Stimulated activated CD8-positive, alpha-beta memory T cell treated with anti-CD3 and anti-CD28 coated beads, Interleukin-12 subunit alpha, Interleukin-12 subunit beta, amount 100 ng/mL, for 24 hours (primary cell): ENCODE data around the gene RPL10.

Experiments
- DNase-seq: peaks from one replicate; pipeline ENCODE4 v3.0.0-alpha.2; 2020; ENCODE audit errors: extremely low read depth

The RPL10 gene

DNA sequence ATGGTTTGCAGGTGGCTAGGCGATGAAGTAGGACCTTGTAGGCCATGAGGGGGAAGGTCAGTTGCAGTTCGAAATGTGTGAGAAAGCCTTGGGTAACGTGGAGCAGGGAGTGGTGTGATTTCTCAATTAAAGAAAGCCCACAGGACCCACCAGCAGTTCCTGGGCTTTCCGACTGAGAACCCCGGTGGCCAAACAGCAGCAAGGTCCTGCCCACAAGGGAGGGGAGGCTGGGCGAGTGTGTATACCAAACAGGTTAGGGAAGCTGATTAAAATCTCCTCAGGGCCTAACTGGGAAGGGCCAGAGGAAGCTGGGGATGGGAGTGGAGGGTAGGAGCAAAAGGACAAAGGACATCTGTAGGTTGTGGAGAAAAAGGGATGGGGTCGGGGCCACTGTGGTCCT is 32.7 kb downstream of the RPL10 start:
- no peak for DNase-seq

DNA sequence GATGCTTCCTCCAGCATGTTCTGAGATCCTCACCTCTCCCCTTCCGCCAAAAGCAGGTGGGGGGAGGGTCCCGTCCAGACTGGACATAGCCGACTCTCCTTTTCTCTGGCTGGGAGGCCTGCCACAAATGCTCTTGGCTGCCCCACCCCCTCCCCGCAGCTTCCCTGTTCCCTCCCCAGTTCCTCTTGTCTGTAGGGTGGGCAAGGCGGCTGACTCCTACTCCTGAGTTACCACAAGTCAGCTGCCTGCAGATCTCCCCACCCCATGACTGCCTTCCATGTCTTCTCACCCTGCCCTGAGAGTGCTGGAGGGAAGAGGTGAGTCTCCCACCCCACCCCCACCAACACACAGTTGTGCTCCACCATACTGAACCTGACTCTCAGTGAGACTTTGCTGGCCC is 33.2 kb downstream of the RPL10 start:
- DNase-seq: no peak

DNA sequence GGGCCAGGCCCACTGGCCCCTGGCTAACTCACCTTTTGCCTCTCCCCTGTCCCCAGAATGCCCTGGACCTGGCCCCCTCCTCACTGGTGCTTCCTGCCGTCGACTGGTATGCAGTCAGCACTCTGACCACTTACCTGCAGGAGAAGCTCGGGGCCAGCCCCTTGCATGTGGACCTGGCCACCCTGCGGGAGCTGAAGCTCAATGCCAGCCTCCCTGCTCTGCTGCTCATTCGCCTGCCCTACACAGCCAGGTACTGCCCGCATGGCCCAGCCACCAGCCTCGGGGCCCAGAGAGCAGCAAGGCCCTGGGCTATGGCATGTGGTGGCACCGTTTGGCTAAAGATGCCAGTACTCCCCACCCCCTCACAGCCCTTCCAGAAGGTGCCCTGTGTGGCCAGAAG is 34.0 kb downstream of the RPL10 start:
- no peak for DNase-seq

DNA sequence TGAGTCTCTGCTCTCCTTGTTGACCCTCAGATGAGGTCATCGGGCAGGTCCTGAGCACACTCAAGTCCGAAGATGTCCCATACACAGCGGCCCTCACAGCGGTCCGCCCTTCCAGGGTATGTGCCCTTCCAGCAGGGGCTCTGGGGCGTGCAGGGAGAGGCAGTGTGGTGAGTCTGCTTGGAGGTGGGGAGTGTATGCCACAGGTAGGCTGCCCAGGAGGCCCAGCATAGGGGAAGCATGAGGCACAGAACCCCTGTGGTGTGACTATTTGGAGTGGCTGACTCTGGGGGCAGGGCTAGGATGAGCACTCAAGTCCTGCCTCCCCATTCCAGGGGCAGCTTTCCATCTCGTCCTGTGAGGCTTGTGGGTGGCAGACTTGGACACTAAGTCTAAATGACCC is 35.4 kb downstream of the RPL10 start:
- DNase-seq: no peak

DNA sequence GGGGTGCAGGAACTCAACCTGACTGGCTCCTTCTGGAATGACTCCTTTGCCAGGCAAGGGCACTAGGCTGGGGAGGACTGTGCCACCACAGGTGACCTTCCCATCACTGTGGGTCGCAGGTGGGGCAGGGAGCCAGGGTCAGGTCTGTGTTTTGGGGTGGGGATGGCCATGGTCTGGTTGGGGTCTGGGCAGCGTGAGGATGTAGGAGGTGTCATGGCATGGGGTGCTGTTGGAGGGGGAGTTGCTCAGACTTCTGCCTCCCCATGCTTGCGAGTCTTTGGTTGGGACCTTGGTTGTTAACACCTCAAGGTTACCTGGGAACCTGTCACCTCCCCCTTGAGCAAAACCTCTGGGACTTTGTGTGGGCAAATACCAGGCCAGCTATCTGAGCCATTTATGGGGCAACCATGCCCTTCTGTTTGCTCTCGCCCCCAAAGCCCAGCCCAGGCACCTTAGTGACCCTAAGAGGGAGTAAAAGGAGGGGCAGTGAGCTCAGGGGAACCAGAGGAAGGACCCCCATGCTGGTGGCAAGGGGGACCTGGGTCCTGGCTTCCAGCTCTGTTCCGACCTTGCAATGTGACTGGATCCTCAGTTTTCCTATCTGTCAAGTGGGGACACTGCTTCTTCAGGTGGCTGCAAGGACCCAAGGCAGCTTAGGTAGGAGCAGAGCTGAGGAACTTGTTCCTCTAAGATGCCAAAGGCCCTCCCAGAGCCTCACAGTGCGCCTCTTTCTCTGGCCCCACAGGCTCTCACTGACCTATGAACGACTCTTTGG is 36.4 kb downstream of the RPL10 start:
- no peak for DNase-seq

DNA sequence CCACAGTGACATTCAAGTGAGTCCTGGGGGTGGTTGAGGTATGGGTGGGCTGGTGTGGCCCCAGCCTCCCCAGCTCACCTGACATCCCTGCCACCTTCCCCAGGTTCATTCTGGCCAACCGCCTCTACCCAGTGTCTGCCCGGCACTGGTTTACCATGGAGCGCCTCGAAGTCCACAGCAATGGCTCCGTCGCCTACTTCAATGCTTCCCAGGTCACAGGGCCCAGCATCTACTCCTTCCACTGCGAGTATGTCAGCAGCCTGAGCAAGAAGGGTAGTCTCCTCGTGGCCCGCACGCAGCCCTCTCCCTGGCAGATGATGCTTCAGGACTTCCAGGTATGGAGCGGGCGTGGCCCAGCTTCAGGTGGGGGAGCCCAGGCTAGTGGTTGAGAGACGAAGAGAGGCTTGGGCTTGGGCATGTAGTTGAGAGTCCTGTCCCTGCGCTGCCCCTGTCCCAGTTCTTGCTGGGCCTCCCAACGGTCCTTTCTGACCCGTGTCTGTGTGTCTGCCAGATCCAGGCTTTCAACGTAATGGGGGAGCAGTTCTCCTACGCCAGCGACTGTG is 37.1 kb downstream of the RPL10 start:
- DNase-seq: no peak

DNA sequence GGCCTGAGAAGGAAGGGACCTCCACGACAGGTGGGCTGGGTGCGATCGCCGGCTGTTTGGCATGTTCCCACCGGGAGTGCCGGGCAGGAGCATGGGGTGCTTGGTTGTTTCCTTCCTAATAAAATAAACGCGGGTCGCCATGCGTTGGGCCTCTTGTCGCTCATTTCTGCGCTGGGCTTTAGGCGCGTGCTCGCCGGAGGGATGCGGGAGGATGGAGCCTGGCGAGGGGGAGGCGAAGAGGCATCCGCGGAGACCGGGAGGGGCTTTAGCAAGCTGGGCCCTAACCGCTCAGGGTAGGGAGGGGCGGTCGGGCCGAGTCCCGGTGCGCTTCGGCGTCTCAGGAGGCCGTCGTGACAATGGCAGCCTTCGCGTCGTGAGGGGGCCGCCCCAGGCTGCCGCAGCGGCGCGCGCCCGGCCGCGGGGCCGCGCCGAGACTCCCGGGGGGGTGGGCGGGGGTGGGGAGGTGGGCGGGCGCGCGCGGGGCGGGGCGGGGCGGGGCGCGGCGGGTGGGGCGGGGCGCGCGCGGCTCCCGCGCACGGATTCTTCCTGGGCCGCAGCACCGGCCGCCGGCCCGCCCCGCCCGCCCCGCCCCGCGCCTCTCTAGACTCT is 38.3 kb downstream of the RPL10 start:
- DNase-seq: no peak

DNA sequence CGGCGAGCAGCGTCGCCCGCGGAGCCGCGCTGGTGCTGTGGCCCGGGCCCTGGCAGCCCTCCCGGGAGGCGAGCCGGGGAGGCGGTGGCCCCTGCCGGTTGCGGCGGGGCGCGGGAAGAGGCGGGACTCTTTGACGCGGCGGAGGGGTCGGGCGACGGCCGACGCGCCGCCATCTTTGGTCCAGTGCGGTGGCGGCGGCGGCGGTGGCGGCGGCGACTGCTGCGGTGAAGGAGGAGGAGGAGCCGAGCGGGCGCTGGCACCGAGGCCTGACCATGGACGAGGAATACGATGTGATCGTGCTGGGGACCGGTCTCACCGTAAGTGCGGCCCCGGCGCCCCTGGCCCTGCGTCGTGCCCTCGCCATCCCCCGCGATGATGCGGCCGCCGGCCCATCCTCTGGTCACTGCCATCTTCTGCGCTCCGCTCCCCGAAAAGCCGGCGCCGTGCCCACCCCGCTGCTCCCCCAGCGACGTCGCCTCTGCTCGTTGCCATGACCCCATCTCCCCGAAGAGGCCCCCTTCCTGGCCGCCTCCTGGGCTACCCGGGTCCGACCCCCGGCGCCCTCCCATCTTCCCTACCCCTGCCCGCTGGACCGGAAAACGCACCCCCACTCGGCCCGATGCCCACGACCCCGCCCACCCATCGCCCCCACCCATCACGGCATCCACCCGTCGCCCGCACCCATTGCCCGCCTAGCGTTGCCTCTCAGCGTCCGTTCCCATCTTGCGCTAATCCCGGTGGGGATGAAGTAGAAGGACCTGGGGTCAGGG is 39.0 kb downstream of the RPL10 start, which contains the start of gene GDI1:
Gene GDI1, plus strand, starts transcription at position 172 of the 770 bp plus-strand sequence. Its CDS starts 101 bp downstream, at position 273.
- DNase-seq: no peak

DNA sequence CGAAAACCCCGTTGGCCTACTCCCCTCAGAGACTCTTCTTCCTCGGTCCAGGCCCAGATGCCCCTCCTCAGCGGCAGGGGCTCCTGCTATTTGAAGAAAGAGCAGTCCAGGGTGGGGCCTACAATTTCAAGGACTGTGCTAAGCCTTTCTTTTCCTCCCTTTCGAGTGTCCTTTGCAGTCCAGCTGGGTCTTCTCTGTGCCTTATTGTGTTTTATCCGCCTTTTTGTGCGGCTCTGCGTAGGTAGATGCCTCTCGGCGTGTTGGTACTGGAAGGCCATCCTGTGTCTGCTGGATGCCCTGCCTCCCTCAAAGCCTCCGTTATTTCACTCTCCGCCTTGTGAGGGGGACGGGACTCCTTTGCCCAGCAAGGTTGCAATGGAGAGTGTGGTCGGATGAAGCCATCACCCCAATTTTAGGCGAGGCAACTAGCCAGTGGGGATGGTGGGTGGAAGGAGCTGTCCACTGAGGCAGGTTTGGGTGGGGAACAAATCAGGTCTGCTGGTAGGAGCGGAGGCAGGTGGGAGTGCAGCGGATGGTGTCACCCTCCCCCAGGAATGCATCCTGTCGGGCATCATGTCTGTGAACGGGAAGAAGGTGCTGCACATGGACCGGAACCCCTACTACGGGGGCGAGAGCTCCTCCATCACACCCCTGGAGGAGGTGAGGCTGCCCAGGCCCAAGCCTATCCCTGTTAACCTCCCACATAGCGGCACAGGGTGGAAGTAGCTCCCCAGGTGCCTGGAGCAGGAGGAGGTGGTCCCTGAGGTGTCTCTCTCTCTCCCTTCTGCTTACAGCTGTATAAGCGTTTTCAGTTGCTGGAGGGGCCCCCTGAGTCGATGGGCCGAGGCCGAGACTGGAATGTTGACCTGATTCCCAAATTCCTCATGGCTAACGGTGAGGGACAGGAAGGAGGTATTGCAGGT is 40.1 kb downstream of the RPL10 start:
- no peak for DNase-seq

DNA sequence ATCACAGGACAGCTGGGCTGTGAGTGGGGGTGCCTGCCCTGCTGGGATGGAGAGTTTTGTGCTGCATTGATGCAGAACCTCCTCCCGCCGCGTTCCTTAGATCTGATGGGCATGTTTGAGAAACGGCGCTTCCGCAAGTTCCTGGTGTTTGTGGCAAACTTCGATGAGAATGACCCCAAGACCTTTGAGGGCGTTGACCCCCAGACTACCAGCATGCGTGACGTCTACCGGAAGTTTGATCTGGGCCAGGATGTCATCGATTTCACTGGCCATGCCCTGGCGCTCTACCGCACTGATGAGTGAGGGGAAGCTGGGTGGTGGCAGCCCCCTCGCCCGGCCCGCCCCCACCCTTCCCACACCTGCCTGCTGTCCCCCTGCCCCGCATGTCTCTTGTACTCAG is 41.7 kb downstream of the RPL10 start:
- DNase-seq: no peak

DNA sequence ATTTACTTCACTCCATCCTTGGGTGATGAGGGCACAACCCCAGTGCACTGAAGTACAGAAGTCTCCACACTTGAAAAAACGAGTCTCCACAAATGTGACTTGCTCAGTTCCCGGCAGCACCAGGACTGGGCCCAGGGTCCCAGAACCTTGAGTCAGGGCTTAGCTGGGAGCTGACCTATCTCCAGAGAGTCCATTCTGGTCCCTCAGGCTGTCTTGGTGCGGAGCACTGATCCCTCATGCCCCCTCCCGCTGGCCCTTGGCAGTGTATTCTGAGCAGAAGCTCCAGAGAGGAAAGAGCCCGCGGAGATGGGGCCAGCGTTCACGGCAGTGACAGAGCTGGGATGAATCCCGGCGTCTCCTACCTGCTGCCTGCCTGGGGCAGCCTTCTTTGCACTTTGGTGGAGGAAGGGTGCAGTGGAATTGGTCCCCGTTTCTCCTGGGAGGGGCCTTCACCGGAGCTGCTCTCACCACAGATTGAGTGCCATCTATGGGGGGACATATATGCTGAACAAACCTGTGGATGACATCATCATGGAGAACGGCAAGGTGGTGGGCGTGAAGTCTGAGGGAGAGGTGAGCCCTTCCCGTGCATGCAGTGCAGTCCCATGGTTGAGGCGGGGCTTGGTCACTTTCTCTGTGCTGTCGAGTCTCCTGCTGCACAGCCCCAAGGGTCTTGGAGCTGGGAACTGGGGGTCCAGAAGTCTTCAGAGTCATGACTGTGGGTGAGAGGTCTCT is 42.6 kb downstream of the RPL10 start:
- no peak for DNase-seq

DNA sequence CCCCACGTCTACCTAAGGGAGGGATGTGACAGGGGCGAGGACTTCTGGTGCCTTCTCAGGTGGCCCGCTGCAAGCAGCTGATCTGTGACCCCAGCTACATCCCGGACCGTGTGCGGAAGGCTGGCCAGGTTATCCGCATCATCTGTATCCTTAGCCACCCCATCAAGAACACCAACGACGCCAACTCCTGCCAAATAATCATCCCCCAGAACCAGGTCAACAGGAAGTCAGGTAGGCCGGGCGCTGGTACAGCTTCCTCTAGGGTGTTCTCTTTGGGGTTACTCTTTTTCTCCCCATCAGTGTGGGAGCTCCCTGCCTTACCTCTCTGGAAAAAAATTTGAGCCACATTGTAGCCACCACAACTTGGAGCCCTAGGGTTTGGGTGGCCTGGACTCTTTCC is 43.4 kb downstream of the RPL10 start:
- no peak for DNase-seq

DNA sequence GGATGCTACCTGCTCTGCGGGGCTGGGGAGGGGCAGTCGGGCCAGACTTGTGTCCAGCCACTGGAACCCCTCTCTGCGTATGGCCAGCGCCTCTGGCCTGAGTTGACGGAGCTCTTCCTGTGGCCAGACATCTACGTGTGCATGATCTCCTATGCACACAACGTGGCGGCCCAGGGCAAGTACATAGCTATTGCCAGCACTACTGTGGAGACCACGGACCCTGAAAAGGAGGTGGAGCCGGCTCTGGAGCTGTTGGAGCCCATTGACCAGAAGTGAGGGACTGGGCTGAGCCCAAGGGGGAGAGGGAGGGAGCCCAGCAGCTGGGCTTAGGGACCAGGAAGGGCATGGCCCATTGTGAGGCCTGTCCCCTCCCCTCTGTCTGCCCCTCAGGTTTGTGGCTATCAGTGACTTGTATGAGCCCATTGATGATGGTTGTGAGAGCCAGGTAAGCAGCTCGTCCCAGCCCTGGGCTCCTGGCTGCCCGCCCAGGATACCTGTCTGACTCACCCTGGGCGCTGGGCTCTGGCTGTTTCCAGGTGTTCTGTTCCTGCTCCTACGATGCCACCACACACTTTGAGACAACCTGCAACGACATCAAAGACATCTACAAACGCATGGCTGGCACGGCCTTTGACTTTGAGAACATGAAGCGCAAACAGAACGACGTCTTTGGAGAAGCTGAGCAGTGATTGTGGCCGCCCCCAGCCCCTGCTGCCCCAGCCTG is 44.0 kb downstream of the RPL10 start:
- no peak for DNase-seq

DNA sequence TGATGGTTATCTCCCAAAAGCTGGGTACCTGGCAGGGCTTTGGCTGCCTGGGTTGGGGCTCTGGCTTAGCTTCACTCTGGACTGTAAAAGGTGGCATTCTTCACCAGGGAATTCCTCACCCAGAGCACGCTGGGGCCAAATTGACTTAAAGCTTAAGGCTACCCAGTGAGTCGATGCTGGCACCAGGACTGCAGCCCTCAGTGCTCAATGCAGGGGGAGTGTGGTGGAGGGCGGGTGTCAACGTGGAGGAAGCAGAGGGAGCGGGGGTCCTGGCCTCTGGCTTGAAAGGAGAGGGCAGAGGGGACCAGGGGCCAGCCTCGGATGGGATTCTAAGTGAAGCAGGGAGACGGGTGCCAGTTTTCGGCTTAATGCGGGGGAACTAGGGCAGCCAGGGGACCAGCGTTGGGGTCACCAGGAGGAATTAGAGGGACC is 45.3 kb downstream of the RPL10 start:
- DNase-seq: no peak

DNA sequence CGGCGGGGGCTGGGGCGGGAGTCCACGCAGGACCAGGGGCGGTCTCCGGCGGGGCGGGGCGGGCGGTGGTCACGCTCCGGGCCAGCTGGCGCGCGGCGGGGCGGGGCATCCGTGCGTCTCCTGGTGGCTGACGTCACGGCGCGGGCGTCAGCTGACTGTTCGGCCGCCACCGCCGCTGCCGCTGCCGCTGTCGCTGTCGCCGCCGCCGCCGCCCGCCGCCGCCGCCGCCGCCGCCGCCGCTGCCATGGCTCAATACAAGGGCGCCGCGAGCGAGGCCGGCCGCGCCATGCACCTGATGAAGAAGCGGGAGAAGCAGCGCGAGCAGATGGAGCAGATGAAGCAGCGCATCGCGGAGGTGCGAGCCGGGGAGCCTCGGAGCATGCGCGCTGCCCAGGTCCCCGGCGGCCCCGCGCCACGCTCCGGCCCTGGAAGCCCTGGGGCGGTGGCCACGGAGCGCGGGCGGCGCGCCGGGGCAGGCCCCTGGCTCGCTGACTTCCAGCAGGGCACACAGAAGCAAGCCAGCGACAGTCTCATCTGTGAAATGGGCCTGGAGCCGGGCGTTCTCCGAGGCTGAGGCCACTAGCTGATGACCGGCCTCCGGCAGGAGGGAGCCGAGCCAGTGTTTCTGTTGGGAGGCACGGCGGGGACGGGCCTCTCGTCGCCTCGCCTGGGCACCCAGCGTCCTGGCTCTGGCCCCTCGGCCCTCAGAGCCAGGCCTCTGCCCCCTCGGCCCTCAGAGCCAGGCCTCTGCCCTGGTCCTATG is 46.0 kb downstream of the RPL10 start, which contains the start of gene FAM50A:
Gene FAM50A, plus strand, starts transcription at position 150 of the 763 bp plus-strand sequence. Its CDS starts 95 bp downstream, at position 245.
- no peak for DNase-seq

DNA sequence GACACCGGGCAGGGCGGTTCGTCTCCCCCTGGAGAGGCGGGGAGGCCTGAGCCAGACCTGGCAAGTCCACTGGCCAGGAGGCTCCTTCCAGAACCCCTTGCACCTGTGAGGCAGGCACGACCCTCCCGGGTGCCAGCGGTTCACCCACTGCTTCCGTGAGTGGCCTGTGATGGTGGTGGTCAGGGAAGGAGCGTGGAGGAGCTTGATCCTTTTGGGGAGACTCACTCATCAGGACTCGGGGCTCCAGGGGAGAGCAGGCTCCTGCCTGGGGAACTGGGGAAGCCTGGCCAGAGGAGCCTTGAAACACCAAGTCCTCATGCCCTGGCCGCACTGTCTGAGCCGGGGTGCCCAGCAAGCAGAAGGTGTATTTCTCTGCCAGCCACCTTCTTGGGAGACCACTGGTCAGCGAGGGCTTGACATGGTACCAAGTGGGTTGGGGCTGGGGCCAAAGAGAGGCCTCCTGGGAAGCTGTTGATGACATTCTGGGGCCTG is 46.6 kb downstream of the RPL10 start:
- DNase-seq: no peak

DNA sequence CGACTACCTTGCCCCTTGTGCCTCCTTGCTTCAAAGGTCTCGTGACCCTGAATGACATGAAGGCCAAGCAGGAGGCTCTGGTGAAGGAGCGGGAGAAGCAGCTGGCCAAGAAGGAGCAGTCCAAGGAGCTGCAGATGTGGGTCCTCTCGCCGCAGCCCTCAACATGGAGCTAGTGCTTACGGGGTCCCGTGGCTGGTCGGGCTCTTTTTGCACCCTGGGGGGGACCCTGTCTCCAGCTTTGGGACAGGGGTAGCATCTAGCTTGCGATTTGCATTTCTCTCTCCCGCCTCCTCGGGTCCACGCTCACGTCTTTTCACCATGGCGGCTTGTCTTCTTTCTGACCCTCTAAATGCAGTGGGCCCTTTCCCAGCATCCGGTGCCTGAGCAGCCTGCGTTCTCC is 47.6 kb downstream of the RPL10 start:
- no peak for DNase-seq

DNA sequence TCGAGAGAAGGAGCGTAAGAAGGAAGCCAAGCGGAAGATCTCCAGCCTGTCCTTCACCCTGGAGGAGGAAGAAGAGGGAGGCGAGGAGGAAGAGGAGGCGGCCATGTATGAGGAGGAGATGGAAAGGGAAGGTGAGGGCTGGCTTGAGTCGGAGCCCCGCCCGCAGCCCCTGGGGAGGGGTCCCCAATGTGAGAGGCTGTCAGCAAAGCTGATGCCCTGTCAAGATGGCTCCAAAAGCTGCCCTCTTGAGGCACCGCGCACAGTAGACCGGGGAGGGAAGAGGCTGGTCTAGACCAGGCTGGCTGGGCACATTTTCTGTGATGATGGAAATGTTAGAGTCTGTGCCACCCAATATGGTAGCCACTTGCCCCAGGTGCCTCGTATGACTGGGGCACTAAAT is 48.3 kb downstream of the RPL10 start:
- no peak for DNase-seq

DNA sequence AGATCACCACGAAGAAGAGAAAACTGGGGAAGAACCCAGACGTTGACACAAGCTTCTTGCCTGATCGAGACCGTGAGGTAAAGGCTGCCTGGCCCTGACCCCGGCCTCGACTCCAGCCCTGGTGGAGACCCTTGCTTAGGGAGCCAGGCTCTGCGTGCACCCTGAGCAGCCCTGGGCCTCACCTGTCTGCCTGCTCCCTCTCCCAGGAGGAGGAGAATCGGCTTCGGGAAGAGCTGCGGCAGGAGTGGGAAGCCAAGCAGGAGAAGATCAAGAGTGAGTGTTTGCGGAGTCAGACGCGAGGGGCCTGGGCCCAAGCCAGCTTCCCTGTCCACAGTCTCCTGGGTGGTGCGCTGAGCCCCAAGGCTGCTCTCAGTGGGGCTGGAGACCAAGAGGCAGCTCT is 50.3 kb downstream of the RPL10 start:
- DNase-seq: no peak
